HG02884 (cell line): Measurements from ENCODE around the gene C20orf202.
"Not testable (repeated sequence)": the region's sequence is repeated elsewhere in the genome, so short reads cannot be mapped to it uniquely, and the experiment has no call there.

Experiments
- ATAC-seq: cut with Tn5 transposase; IDR thresholded peaks from one replicate; pipeline ENCODE4 v1.9.1; 2021; ENCODE audit warnings: mild to moderate bottlenecking, moderate library complexity; ENCODE audit not compliant: unreplicated experiment

The C20orf202 gene

DNA sequence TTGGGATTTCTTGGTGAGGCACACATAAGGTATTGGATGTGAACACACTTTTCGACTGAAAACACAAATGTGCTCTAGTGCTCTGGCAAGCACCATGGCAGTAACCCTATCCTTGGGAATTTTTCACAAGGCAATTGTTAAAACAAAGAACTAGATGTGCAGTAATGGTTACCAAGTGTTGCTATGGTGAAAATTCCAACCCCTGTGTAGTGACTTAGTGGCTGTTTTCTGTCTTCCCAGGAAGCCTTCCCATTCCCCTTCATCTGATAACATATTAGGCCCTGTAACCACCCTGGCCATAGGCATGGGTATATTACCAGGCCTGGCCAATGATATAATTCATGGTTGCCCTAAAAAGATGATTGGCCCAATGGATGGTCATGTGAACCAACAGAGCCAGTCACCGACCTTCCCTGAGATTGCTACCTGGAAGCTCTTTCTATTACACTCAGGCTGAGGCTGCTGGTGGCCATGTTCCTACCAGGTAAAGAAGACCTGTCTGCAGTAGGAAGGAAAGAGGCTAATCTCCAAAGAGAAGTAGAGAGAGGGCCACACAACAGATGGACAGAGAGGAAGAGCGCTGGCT, 4.1 kb downstream of the C20orf202 start:
- ATAC-seq = no peak

- no peak for ATAC-seq
Measured at GRCh38 chr20:1209447-1210387, 6.5 kb downstream of the C20orf202 start.

GRCh38 chr20:1210501-1210900, 7.2 kb downstream of the C20orf202 start:
- ATAC-seq = no peak

- ATAC-seq = no peak
Measured at GRCh38 chr20:1212023-1212422, 8.8 kb downstream of the C20orf202 start.

DNA sequence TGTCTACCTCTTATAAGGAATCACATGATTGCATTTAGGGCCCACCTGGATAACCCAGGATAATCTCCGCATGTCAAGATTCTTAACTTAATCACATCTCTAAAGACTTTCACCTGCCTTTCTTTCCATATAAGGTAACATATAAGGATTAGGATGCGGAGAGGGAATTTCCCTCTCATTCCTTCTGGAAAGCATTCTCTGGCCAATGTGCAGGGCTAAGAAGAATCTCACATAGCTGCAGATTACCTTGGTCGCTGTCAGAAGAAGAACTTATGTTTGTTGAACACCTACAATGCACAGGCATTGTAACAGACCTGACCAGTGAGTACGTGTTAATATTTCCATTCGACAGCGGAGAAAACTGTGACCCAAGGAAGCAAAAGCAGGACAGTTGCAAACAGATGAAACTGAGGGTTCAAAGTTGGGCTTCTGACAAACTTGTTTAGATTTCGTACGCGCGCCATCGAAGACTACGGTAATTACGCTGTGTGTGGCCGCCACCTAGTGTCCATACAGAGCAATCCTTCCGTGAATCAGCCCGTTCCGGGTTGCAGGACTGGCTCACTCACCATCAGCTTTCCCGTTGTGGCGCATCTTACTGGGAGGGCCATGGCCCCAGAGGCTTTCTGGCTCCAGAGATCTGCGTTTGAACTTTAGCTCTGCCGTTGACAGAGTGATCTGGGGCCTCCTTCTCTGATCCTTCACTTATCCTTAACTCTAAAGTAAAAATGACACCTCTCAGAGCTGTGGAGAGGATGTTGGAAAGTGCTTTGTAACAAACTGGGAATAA, 9.5 kb downstream of the C20orf202 start:
- no peak for ATAC-seq

DNA sequence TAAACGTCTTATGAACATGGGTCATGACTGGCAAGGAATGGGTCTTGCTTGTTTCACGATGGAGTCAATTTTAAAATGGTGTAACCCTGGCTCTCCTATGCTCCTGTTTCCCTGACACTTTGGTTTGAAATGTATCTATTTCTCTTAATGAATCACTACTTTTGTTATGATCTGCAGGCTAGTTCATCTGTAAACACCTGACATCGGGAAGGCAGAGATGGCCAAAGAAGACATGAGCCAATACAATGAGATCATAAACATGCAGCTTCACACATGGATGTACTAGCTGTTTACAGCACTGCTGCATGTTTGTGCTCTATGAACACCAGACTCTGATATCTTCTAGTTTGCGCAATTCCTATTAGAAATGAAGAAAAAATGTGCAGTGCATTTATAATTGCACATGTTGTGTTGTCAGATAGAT, 11.6 kb downstream of the C20orf202 start:
- ATAC-seq = no peak

GRCh38 chr20:1215386-1216170, 12.3 kb downstream of the C20orf202 start:
- no peak for ATAC-seq

GRCh38 chr20:1216527-1217427, 13.5 kb downstream of the C20orf202 start:
- ATAC-seq = not testable (repeated sequence)

DNA sequence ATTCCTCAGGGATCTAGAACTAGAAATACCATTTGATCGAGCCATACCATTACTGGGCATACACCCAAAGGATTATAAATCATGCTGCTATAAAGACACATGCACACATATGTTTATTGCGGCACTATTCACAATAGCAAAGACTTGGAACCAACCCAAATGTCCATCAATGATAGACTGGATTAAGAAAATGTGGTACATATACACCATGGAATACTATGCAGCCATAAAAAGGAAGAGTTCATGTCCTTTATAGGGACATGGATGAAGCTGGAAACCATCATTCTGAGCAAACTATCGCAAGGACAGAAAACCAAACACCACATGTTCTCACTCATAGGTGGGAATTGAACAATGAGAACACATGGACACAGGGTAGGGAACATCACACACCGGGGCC, 19.5 kb downstream of the C20orf202 start:
- ATAC-seq = not testable (repeated sequence)

GRCh38 chr20:1224205-1224890, 21.1 kb downstream of the C20orf202 start:
- ATAC-seq = no peak

GRCh38 chr20:1225263-1225782, 22.1 kb downstream of the C20orf202 start:
- no peak for ATAC-seq

- ATAC-seq = no peak
Measured at GRCh38 chr20:1225783-1226654, 22.8 kb downstream of the C20orf202 start, which contains the start of gene RAD21L1. Gene RAD21L1 (plus strand): TSS chr20:1226044. CDS start chr20:1228454, 2,410 bp downstream.

- ATAC-seq = no peak
Measured at GRCh38 chr20:1229541-1229940, 26.3 kb downstream of the C20orf202 start.

DNA sequence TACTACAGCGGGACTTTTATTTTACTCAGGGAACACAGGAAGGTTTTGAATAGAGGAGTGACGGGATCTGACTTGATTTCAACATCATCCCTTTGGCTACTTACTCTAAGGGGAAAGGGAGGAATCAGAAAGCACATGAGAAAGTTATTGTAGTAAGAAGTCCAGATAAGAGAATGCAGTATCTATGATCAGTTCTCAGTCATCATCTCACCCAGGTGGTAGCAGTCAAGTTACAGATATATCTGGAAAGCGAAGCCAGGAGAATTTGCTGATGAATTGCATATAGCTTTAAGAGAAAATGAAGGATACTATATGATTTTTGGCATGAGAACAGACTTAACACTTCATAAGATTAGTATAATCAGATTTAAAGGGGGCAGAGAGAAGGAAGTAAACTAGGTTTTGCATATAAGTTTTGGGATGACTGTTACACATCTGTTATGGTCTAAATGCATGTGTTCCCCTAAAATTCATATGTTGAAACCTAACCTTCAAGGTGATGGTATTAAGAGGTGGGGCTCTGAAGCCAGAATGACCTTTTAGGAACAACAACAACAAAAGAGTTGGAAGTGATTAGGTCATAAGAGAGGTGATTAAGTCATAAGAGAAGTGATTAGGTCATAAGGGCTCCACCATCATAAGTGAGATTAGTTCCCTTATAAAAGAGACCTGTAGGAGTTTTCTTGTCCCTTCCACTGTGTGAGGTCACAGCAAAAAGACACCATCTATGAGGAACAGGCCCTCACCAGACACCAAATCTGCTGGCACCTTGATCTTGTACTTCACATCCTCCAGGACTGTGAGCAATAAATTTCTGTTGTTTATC, 29.2 kb downstream of the C20orf202 start:
- ATAC-seq = no peak

GRCh38 chr20:1240549-1240948, 37.3 kb downstream of the C20orf202 start:
- no peak for ATAC-seq

DNA sequence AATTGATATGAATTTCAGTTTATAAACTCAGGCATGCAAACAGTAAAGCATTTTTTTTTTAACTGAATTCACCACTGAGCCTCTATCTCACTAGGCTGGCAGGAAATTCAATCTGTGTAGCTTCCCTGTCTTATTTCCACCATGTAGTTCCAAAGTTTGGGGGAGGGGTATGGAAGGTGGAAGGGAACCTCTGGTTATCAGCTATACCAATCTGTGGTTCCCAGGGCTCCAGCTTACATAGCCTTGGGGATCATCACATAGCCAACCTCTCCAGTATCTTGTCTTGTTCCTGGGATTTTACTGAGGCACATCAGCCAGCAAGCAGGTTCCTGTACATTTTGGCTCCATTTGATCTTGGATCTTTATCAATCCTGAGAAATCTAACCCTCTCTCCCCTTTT, 38.2 kb downstream of the C20orf202 start:
- no peak for ATAC-seq

DNA sequence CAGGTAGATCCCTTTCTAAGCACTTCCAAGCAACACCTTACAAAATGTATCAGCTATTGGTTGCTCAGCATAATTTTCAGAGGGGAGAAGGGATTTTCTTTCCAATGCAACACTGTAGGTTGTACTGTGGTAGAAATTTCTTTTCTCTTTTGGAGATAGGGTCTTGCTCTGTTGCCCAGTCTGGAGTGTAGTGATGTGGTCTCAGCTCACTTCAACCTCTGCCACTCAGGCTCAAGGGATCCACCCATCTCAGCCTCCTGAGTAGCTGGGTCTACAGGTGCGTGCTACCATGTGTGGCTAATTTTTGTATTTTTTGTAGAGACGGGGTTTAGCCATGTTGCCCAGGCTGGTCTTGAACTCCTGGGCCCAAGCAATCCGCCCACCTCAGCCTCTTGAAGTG, 38.8 kb downstream of the C20orf202 start:
- ATAC-seq = no peak
